HG03342 (cell line): ENCODE measurements around the gene MICAL3.

ENCODE experiments used
- ATAC-seq: cut with Tn5 transposase; IDR thresholded peaks from one replicate; pipeline ENCODE4 v1.9.1; 2021; ENCODE audit warnings: mild to moderate bottlenecking, moderate library complexity; ENCODE audit not compliant: unreplicated experiment

MICAL3 gene

GRCh38 chr22:17955590-17956379 is 68.6 kb downstream of the MICAL3 start:
- ATAC-seq, result no peak

DNA sequence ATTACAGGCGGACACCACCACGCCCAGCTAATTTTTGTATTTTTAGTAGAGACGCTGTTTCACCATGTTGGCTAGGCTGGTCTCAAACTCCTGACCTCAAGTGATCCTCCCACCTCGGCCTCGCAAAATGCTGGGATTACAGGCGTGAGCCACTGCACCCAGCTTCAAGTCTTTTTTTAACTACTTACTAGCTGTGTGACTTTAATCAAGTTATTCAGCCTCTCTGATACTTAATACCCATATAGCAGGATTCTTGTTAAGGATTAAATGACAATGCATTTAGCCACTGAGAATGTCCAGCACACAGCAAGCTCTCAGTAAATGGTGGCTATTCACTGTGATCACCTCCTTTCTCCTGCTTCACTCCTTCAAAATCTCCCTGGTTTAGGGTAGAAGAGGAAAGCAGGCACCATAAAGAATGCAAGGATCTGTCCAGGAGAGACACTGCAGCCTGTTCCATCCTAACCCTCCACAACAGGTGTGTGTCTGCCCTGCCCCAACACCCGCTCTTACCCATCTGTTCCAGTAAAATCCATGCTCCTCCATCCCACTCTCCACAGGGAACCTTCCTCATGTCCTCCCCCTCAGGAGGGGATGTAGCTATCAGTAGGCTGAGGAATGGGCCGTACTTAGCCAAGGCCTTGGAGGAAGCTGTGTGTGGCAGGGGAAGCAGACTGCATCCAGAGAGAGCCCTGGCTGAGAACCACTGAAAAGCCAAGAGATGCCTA is 69.3 kb downstream of the MICAL3 start:
- no peak for ATAC-seq

DNA sequence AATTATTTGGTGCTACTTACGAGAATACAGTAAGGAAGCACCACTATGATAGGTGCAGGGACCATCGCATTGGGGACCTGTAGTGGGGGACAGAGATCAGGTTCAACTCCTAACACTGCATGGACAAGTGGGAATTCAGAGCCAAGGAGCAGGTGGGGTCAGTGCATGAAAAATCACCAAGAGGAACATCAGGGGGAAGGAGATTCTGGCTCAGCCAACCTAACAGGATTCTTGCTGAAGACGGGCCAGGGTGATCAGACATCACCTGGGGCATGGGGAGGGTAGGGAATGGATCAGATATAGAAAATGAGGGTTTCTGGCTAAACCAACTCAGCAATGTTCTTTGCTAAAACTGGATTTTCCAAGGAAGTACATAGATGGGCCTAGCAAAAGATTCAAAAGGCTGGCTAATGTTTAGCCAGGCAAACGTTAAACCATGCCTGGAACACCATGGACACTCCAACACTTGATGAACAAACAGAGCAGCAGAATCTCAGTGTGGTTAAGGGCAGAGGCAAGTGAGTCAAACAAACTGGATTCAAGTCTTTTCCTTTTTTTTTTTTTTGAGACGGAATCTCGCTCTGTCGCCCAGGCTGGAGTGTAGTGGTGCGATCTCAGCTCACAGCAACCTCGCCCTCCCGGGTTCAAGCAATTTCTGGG is 70.0 kb downstream of the MICAL3 start:
- ATAC-seq, result no peak

DNA sequence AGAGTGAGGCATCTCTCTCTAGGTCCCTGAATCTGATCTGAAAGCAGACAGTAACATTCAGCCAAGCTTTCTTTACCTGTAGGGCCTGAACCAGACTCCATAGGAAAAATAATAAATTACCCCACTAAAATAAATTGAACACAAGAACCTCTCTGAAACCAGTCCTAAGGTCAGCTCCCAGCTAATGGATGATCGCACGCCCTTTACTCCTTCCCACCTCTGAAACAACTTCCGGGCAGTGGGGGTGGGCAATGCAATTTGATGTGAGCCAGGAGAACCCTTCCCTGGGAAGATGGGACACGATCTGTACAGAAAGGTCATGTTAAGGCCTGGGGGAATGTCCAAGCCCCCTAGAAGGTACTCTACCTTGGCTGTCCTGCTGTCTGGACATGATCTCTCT is 71.2 kb downstream of the MICAL3 start:
- ATAC-seq, result no peak

DNA sequence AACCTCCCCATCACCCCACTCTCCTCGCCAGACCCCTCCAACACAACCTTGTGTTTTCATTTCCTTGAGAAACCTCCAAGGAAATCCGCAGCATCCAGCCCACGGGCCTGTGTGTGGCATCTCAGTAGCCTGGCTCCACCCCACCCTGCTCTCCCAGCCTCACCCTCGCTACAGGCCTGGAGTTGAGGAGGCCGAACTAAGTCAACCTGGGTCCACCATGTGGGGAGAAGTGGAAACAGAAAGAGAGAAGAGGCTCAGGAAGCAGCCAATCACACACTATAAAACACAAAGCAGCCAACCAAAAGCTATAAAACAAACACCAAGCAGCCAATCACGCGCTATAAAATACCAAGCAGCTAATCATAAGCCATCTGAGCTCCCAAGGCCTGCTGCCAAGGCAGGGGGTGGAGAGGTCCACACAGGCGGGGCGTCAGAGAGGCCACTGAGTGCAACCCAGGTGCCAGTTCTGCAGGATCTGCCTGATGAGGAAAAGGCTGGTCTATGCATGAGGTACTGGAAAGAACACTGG is 72.0 kb downstream of the MICAL3 start:
- no peak for ATAC-seq

- no peak for ATAC-seq
These were observed 73.0 kb downstream of the MICAL3 start for GRCh38 chr22:17951315-17951714.

DNA sequence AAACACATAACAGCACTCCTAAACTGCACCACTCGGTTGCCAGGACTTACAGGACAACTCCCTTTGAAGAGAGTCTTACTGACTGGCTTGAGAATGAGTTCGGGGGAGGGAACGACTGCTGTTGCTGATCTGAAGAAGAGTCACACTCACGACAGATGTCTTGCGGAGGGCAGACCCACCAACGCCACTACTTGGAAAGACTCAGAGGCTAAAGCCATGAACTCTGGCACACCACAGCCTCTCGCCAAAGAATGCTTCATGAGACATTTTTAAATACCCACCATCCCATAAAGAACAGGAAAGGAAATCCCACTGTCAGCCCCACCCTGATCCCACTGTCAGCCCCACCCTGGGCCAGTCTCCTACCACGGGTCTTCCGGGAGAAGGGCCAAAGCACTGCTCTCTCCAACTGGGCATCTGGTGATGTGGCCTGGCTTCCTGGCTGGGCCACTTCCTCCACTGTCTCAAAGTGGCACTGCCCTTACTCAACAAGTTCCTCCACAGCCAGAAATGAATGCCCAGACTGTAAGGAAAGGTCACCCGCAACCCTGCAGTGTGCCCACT is 73.6 kb downstream of the MICAL3 start:
- ATAC-seq, result no peak

GRCh38 chr22:17949642-17950473 is 74.5 kb downstream of the MICAL3 start:
- no peak for ATAC-seq

DNA sequence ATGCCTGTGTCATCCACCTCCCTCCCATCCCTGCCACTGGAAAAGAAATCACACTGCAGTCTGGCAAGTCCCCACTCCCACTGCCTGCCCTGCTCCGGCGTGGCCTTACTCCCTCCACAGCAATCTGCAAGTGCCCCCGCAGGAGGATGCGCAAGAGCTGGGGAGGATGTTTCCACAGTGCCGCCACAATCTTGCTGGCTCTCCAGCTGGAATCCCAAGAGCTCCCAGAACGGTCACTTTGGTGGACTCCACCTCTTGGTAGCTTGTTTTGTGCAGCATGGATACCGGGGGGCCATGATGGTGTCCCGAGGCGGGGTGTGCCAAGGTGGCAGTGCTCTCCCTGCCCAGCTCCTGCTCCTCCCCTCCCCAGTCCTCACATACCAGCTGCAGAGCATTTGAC is 76.3 kb downstream of the MICAL3 start:
- no peak for ATAC-seq

- ATAC-seq, result no peak
These were observed 77.5 kb downstream of the MICAL3 start for GRCh38 chr22:17946662-17947367.

- ATAC-seq, result no peak
These were observed 78.3 kb downstream of the MICAL3 start for GRCh38 chr22:17945888-17946648.

- no peak for ATAC-seq
These were observed 79.0 kb downstream of the MICAL3 start for GRCh38 chr22:17945156-17945887.

GRCh38 chr22:17944256-17944655 is 80.1 kb downstream of the MICAL3 start:
- ATAC-seq, result no peak

GRCh38 chr22:17943533-17944249 is 80.7 kb downstream of the MICAL3 start:
- no peak for ATAC-seq

- no peak for ATAC-seq
These were observed 81.6 kb downstream of the MICAL3 start for GRCh38 chr22:17942721-17943120.

GRCh38 chr22:17941471-17942406 is 82.6 kb downstream of the MICAL3 start:
- no peak for ATAC-seq

DNA sequence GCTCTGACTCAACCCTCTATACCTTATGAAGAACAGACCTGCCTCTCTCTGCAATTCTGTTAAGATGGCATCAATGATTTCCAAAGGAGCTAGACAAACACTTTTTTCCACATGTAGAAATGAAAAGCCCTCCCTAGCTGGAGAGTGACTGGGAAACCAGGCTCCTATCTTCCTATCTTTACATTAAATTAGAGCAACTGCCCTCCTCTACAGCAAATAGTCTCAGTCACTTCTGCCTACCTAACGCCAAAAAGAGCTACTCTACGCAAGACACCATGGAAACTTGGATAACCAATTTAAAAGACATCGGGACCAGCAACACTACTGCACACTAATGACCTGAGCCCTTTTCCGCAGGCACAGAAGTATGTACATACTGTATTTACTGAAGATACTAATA is 84.8 kb downstream of the MICAL3 start:
- no peak for ATAC-seq
